SHP77 treated with DMSO at 0.1 percent for 48 hours (cell line): ENCODE data around the gene GRIA2.

Experiments
- DNase-seq: peaks from one replicate; lab custom pipeline; 2025; lab: John Stamatoyannopoulos, UW

The GRIA2 gene

DNA sequence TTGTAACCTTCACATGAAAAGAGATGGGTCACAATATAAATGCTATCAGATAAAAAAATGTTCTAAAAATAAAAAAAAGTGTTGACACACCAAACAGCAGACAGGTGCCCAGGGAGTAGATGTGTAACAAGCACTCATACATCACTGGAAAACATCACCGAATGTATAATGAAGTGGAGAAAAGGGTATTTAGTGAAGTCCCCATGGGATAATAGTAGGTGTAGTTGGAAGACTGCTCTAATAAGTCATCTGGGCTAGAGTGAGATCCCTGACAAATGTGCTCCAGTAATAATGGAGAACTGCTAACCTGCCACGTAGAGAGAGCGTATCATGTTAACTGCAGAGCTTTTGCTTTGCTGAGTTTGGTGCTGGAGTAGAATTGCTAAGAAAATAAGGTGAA, 152.0 kb downstream of the GRIA2 start:
- DNase-seq = peak; percentile 62

DNA sequence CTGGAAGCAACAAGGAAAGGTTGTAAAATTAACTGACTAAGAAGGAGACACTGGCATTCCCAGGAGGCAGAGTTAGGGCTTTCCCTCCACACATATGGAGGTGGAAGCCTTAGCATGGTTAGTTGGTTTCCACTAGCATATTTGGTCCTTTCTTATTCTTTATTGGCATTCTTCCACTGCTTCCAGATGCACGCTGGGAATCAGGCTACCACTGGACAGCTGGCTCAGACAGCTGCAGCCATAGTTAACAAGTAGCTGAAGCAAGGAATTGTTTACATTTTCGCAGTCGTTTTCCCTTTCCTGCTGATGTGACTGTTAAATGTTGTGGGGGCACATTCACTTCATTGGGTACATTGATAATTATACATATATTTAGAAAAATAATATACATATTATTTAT, 169.2 kb downstream of the GRIA2 start:
- peak; percentile 40 for DNase-seq

DNA sequence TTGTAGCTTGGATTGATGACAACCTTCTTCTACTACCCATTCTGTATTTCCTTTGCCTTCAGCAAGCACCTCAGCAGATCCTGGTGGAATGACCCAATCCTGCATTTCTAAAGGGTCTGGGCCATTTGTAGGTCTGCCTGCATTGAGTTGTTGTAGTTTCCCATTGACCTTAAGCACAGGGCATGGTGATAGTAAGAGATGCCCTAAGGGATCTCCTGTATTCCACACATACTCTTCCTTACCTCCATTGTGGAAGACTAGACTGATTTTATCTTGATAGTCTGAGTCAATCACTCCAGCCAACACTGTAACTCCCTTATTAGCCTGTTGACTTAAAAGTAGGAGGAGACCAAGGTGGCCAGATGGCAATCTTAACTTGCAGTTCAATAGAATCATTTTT, 184.5 kb downstream of the GRIA2 start:
- no peak for DNase-seq
